Measurements from ENCODE around the gene SPSB2.
"Not testable (repeated sequence)": the region's sequence is repeated elsewhere in the genome, so short reads cannot be mapped to it uniquely, and the experiment has no call there.

Gene SPSB2

GRCh38 chr12:6914246-6914946 lies 41.3 kb upstream of the SPSB2 start, which contains the start of gene ENO2:
ENO2 (plus strand) TSS chr12:6914580; CDS start chr12:6915833, 1,253 bp downstream.
- Histone ChIP-seq H3K4me1 (ENCODE audit: control insufficient read depth in 1 of 2, insufficient read depth in 2 of 2, low read length in 2 of 2) (peaks cover 12 to 16% of the 10 kb centered on the region in 2 donors), H3K9me3 (ENCODE audit: control insufficient read depth in 1 of 2, low read length in 2 of 2) (no peaks in the 10 kb centered on the region), H3K27me3 (ENCODE audit: control insufficient read depth in 1 of 2, insufficient read depth in 2 of 2, low read length in 2 of 2) (peaks cover 10 to 12% of the 10 kb centered on the region in 2 donors), H3K4me3 (ENCODE audit: low read depth in 1 of 2, low read length in 2 of 2) (peak within 1 kb of the TSS; percentile 60 to 70), H3K27ac (ENCODE audit: low read depth, low read length) (peak within 1 kb of the TSS; percentile 5), H3K36me3 (ENCODE audit: control insufficient read depth in 1 of 2, insufficient read depth in 2 of 2, low read length in 2 of 2) (peaks cover 0 to 2% of the 10 kb centered on the region in 2 donors), H3K9ac (ENCODE audit: low read depth in 1 of 2, low read length in 2 of 2) (peak within 1 kb of the TSS; percentile 30 to 39)

GRCh38 chr12:6912164-6912935 lies 39.2 kb upstream of the SPSB2 start:
- H3K9ac ChIP-seq (ENCODE audit: low read depth in 1 of 2, low read length in 2 of 2): no peak overlapping the region
- H3K4me1 ChIP-seq (ENCODE audit: control insufficient read depth in 1 of 2, insufficient read depth in 2 of 2, low read length in 2 of 2): peaks cover 12 to 16% of the 10 kb centered on the region in 2 donors
- no peak overlapping the region for H3K4me3 ChIP-seq (ENCODE audit: low read depth in 1 of 2, low read length in 2 of 2)
- H3K27me3 ChIP-seq (ENCODE audit: control insufficient read depth in 1 of 2, insufficient read depth in 2 of 2, low read length in 2 of 2): peaks cover 10 to 12% of the 10 kb centered on the region in 2 donors
- no peaks in the 10 kb centered on the region for H3K9me3 ChIP-seq (ENCODE audit: control insufficient read depth in 1 of 2, low read length in 2 of 2)
- H3K27ac ChIP-seq (ENCODE audit: low read depth, low read length): no peak overlapping the region
- H3K36me3 ChIP-seq (ENCODE audit: control insufficient read depth in 1 of 2, insufficient read depth in 2 of 2, low read length in 2 of 2): no peaks in the 10 kb centered on the region

- Histone ChIP-seq H3K27ac (ENCODE audit: low read depth, low read length) (no peak overlapping the region), H3K4me3 (ENCODE audit: low read depth in 1 of 2, low read length in 2 of 2) (no peak overlapping the region), H3K36me3 (ENCODE audit: control insufficient read depth in 1 of 2, insufficient read depth in 2 of 2, low read length in 2 of 2) (no peaks in the 10 kb centered on the region), H3K9me3 (ENCODE audit: control insufficient read depth in 1 of 2, low read length in 2 of 2) (no peaks in the 10 kb centered on the region), H3K27me3 (ENCODE audit: control insufficient read depth in 1 of 2, insufficient read depth in 2 of 2, low read length in 2 of 2) (peaks cover 10 to 12% of the 10 kb centered on the region in 2 donors), H3K9ac (ENCODE audit: low read depth in 1 of 2, low read length in 2 of 2) (no peak overlapping the region), H3K4me1 (ENCODE audit: control insufficient read depth in 1 of 2, insufficient read depth in 2 of 2, low read length in 2 of 2) (peaks cover 13% of the 10 kb centered on the region in 2 donors)
Observed at GRCh38 chr12:6909421-6910145, 36.5 kb upstream of the SPSB2 start.

- not testable (repeated sequence) for H3K9me3 ChIP-seq (ENCODE audit: control insufficient read depth in 1 of 2, low read length in 2 of 2); H3K27ac ChIP-seq (ENCODE audit: low read depth, low read length); H3K36me3 ChIP-seq (ENCODE audit: control insufficient read depth in 1 of 2, insufficient read depth in 2 of 2, low read length in 2 of 2); H3K4me3 ChIP-seq (ENCODE audit: low read depth in 1 of 2, low read length in 2 of 2); H3K9ac ChIP-seq (ENCODE audit: low read depth in 1 of 2, low read length in 2 of 2)
- Histone ChIP-seq H3K27me3 (ENCODE audit: control insufficient read depth in 1 of 2, insufficient read depth in 2 of 2, low read length in 2 of 2) (peaks cover 6 to 11% of the 10 kb centered on the region in 2 donors), H3K4me1 (ENCODE audit: control insufficient read depth in 1 of 2, insufficient read depth in 2 of 2, low read length in 2 of 2) (peaks cover 14 to 19% of the 10 kb centered on the region in 2 donors)
Observed at GRCh38 chr12:6908141-6908540, 35.0 kb upstream of the SPSB2 start.

GRCh38 chr12:6905414-6906040 lies 32.4 kb upstream of the SPSB2 start:
- H3K9me3 ChIP-seq (ENCODE audit: control insufficient read depth in 1 of 2, low read length in 2 of 2): no peaks in the 10 kb centered on the region
- no peaks in the 10 kb centered on the region for H3K36me3 ChIP-seq (ENCODE audit: control insufficient read depth in 1 of 2, insufficient read depth in 2 of 2, low read length in 2 of 2)
- peak overlapping the region; percentile 80 to 99 for H3K4me3 ChIP-seq (ENCODE audit: low read depth in 1 of 2, low read length in 2 of 2)
- peak overlapping the region; percentile 76 to 93 for H3K9ac ChIP-seq (ENCODE audit: low read depth in 1 of 2, low read length in 2 of 2)
- H3K4me1 ChIP-seq (ENCODE audit: control insufficient read depth in 1 of 2, insufficient read depth in 2 of 2, low read length in 2 of 2): peaks cover 19 to 27% of the 10 kb centered on the region in 2 donors
- no peak overlapping the region for H3K27ac ChIP-seq (ENCODE audit: low read depth, low read length)
- no peaks in the 10 kb centered on the region for H3K27me3 ChIP-seq (ENCODE audit: control insufficient read depth in 1 of 2, insufficient read depth in 2 of 2, low read length in 2 of 2)

GRCh38 chr12:6904280-6905276 lies 31.5 kb upstream of the SPSB2 start, which contains the start of gene LRRC23:
LRRC23 (plus strand) TSS chr12:6904822; CDS start chr12:6905634, 812 bp downstream.
- H3K27ac ChIP-seq (ENCODE audit: low read depth, low read length): peak within 1 kb of the TSS; percentile 82
- peaks cover 23 to 33% of the 10 kb centered on the region in 2 donors for H3K4me1 ChIP-seq (ENCODE audit: control insufficient read depth in 1 of 2, insufficient read depth in 2 of 2, low read length in 2 of 2)
- H3K27me3 ChIP-seq (ENCODE audit: control insufficient read depth in 1 of 2, insufficient read depth in 2 of 2, low read length in 2 of 2): no peaks in the 10 kb centered on the region
- peak within 1 kb of the TSS; percentile 80 to 99 for H3K4me3 ChIP-seq (ENCODE audit: low read depth in 1 of 2, low read length in 2 of 2)
- H3K9me3 ChIP-seq (ENCODE audit: control insufficient read depth in 1 of 2, low read length in 2 of 2): no peaks in the 10 kb centered on the region
- peak within 1 kb of the TSS; percentile 76 to 93 for H3K9ac ChIP-seq (ENCODE audit: low read depth in 1 of 2, low read length in 2 of 2)
- H3K36me3 ChIP-seq (ENCODE audit: control insufficient read depth in 1 of 2, insufficient read depth in 2 of 2, low read length in 2 of 2): no peaks in the 10 kb centered on the region

- Histone ChIP-seq H3K9me3 (ENCODE audit: control insufficient read depth in 1 of 2, low read length in 2 of 2) (no peaks in the 10 kb centered on the region), H3K4me3 (ENCODE audit: low read depth in 1 of 2, low read length in 2 of 2) (no peak overlapping the region), H3K4me1 (ENCODE audit: control insufficient read depth in 1 of 2, insufficient read depth in 2 of 2, low read length in 2 of 2) (peaks cover 23 to 38% of the 10 kb centered on the region in 2 donors), H3K36me3 (ENCODE audit: control insufficient read depth in 1 of 2, insufficient read depth in 2 of 2, low read length in 2 of 2) (no peaks in the 10 kb centered on the region), H3K9ac (ENCODE audit: low read depth in 1 of 2, low read length in 2 of 2) (no peak overlapping the region), H3K27ac (ENCODE audit: low read depth, low read length) (no peak overlapping the region), H3K27me3 (ENCODE audit: control insufficient read depth in 1 of 2, insufficient read depth in 2 of 2, low read length in 2 of 2) (no peaks in the 10 kb centered on the region)
Observed at GRCh38 chr12:6903722-6904121, 30.6 kb upstream of the SPSB2 start.

GRCh38 chr12:6902448-6902847 lies 29.3 kb upstream of the SPSB2 start:
- Histone ChIP-seq H3K27me3 (ENCODE audit: control insufficient read depth in 1 of 2, insufficient read depth in 2 of 2, low read length in 2 of 2) (no peaks in the 10 kb centered on the region), H3K36me3 (ENCODE audit: control insufficient read depth in 1 of 2, insufficient read depth in 2 of 2, low read length in 2 of 2) (no peaks in the 10 kb centered on the region), H3K27ac (ENCODE audit: low read depth, low read length) (no peak overlapping the region), H3K4me3 (ENCODE audit: low read depth in 1 of 2, low read length in 2 of 2) (no peak overlapping the region), H3K9me3 (ENCODE audit: control insufficient read depth in 1 of 2, low read length in 2 of 2) (no peaks in the 10 kb centered on the region), H3K9ac (ENCODE audit: low read depth in 1 of 2, low read length in 2 of 2) (no peak overlapping the region), H3K4me1 (ENCODE audit: control insufficient read depth in 1 of 2, insufficient read depth in 2 of 2, low read length in 2 of 2) (peaks cover 23 to 38% of the 10 kb centered on the region in 2 donors)

Data from duodenal mucosa (tissue), 2 donors.